HG02623 (cell line): ENCODE data around the gene TSPAN4.

ENCODE experiments used
- ATAC-seq: cut with Tn5 transposase; IDR thresholded peaks from one replicate; pipeline ENCODE4 v1.9.1; 2021; ENCODE audit warnings: moderate library complexity; ENCODE audit not compliant: unreplicated experiment

Gene TSPAN4

GRCh38 chr11:883527-883926 lies 40.9 kb downstream of the TSPAN4 start:
- no peak for ATAC-seq

GRCh38 chr11:884578-885070 lies 42.0 kb downstream of the TSPAN4 start:
- no peak for ATAC-seq

GRCh38 chr11:886568-886967 lies 43.9 kb downstream of the TSPAN4 start:
- no peak for ATAC-seq

- no peak for ATAC-seq
These were observed 44.9 kb downstream of the TSPAN4 start for GRCh38 chr11:887589-887988.

- no peak for ATAC-seq
These were observed 45.9 kb downstream of the TSPAN4 start for GRCh38 chr11:888310-889212.

- ATAC-seq = no peak
These were observed 46.6 kb downstream of the TSPAN4 start for GRCh38 chr11:889257-889656.

- ATAC-seq = no peak
These were observed 47.2 kb downstream of the TSPAN4 start for GRCh38 chr11:889687-890475.

GRCh38 chr11:890794-891540 lies 48.3 kb downstream of the TSPAN4 start:
- ATAC-seq = no peak

GRCh38 chr11:893008-893654 lies 50.5 kb downstream of the TSPAN4 start:
- ATAC-seq = no peak

GRCh38 chr11:894575-895201 lies 52.0 kb downstream of the TSPAN4 start:
- no peak for ATAC-seq

GRCh38 chr11:895331-896110 lies 52.9 kb downstream of the TSPAN4 start:
- ATAC-seq = no peak

- ATAC-seq = no peak
These were observed 54.8 kb downstream of the TSPAN4 start for GRCh38 chr11:897253-898142.

GRCh38 chr11:898143-898511 lies 55.5 kb downstream of the TSPAN4 start:
- no peak for ATAC-seq

- no peak for ATAC-seq
These were observed 56.0 kb downstream of the TSPAN4 start for GRCh38 chr11:898540-899190.

GRCh38 chr11:899724-900123 lies 57.1 kb downstream of the TSPAN4 start:
- ATAC-seq = no peak

- ATAC-seq = no peak
These were observed 57.9 kb downstream of the TSPAN4 start for GRCh38 chr11:900545-900944.

- ATAC-seq = no peak
These were observed 58.9 kb downstream of the TSPAN4 start for GRCh38 chr11:901452-902061.

- ATAC-seq = no peak
These were observed 61.7 kb downstream of the TSPAN4 start for GRCh38 chr11:904380-904779.
